OCI-M2 (cell line): ENCODE results near the gene USP24.
"Not testable (repeated sequence)": the region's sequence is repeated elsewhere in the genome, so short reads cannot be mapped to it uniquely, and the experiment has no call there.

Source experiments
- DNase-seq: peaks from one replicate; lab custom pipeline; 2025; ENCODE audit not compliant: unreplicated experiment; lab: John Stamatoyannopoulos, UW

USP24 gene

GRCh38 chr1:55230659-55231058 lies 15.5 kb upstream of the USP24 start:
- no peak for DNase-seq

- not testable (repeated sequence) for DNase-seq
Measured at GRCh38 chr1:55229726-55230125, 14.6 kb upstream of the USP24 start.

- no peak for DNase-seq
Measured at GRCh38 chr1:55225228-55225627, 10.1 kb upstream of the USP24 start.

GRCh38 chr1:55224729-55225128 lies 9.6 kb upstream of the USP24 start:
- DNase-seq: no peak

- no peak for DNase-seq
Measured at GRCh38 chr1:55222152-55222551, 7.0 kb upstream of the USP24 start.

- no peak for DNase-seq
Measured at GRCh38 chr1:55217226-55217986, 2.2 kb upstream of the USP24 start.

GRCh38 chr1:55216096-55216495 lies 932 bp upstream of the USP24 start:
- DNase-seq: no peak

GRCh38 chr1:55214934-55215193 lies 300 bp downstream of the USP24 start:
- no peak for DNase-seq

GRCh38 chr1:55214212-55214933 lies 791 bp downstream of the USP24 start:
- DNase-seq: no peak

- DNase-seq: no peak
Measured at GRCh38 chr1:55213885-55214211, 1.3 kb downstream of the USP24 start.

- DNase-seq: no peak
Measured at GRCh38 chr1:55213151-55213884, 1.8 kb downstream of the USP24 start.

- DNase-seq: no peak
Measured at GRCh38 chr1:55212349-55213150, 2.6 kb downstream of the USP24 start.

GRCh38 chr1:55211863-55212262 lies 3.3 kb downstream of the USP24 start:
- no peak for DNase-seq

- no peak for DNase-seq
Measured at GRCh38 chr1:55210990-55211801, 4.0 kb downstream of the USP24 start.

- DNase-seq: no peak
Measured at GRCh38 chr1:55209247-55209646, 5.9 kb downstream of the USP24 start.

- DNase-seq: no peak
Measured at GRCh38 chr1:55206210-55206609, 9.0 kb downstream of the USP24 start.

- no peak for DNase-seq
Measured at GRCh38 chr1:55204997-55205396, 10.2 kb downstream of the USP24 start.

GRCh38 chr1:55203064-55203463 lies 12.1 kb downstream of the USP24 start:
- no peak for DNase-seq

GRCh38 chr1:55200667-55201066 lies 14.5 kb downstream of the USP24 start:
- no peak for DNase-seq

- DNase-seq: not testable (repeated sequence)
Measured at GRCh38 chr1:55199735-55200134, 15.4 kb downstream of the USP24 start.

GRCh38 chr1:55198044-55198443 lies 17.1 kb downstream of the USP24 start:
- DNase-seq: no peak
